Retinal pigment epithelial cell (primary cell): ENCODE data around the gene LAX1.
"Not testable (repeated sequence)": the region's sequence is repeated elsewhere in the genome, so short reads cannot be mapped to it uniquely, and the experiment has no call there.

ENCODE experiments used
- DNase-seq: peaks from one replicate; pipeline ENCODE4 v3.0.0-alpha.2; 2010; ENCODE audit warnings: low read depth
- H3K4me3 ChIP-seq: 2 replicates; pipeline ENCODE4 v1.5.1; 2011; ENCODE audit warnings: mild to moderate bottlenecking, low read length, control low read depth, moderate library complexity
- CTCF ChIP-seq: conservative IDR thresholded peaks from 2 replicates; pipeline ENCODE4 v1.5.1; 2011; ENCODE audit warnings: low read depth, low read length, control low read depth, inconsistent platforms

Gene LAX1

GRCh38 chr1:203789966-203790365 lies 25.0 kb downstream of the LAX1 start:
- no peak for TF ChIP-seq CTCF
- DNase-seq: no peak
- H3K4me3 ChIP-seq: no peak overlapping the region

DNA sequence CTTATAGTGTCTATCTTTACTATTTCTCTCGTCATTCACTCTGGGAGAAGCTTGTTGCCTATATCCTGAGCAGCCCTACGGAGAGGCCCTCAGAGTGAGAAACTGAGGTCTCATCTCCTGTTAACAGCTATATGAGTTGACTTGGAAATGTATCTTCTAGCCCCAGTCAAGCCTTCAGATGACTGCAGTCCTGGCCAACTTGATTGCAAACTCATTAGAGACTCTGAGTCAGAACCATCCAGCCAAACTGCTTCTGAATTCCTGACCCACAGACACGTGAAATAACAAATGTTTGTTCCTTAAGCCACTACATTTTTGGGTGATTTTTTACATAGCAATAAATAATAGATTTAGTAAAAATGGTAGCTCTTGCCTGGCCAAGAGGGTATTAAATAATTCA lies 26.5 kb downstream of the LAX1 start:
- DNase-seq: no peak
- TF ChIP-seq CTCF: no peak
- H3K4me3 ChIP-seq: no peak overlapping the region

DNA sequence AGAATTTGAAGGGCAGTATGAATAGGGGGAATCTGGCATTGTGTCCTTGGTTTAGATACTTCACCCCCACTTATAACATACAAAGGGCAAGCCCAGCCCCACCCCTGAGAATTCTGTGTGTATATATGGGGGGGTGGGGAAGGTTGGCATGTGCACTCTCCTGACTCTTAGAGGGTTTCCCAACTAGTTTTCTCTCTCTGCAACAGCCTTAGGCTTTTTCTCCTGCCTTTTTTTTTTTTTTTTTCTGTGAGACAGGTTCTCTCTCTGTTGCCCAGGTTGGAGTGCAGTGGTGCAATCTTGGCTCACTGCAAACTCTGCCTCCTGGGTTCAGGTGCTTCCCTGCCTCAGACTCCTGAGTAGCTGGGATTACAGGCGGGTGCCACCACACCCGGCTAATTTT lies 27.5 kb downstream of the LAX1 start:
- no peak overlapping the region for H3K4me3 ChIP-seq
- no peak for TF ChIP-seq CTCF

DNA sequence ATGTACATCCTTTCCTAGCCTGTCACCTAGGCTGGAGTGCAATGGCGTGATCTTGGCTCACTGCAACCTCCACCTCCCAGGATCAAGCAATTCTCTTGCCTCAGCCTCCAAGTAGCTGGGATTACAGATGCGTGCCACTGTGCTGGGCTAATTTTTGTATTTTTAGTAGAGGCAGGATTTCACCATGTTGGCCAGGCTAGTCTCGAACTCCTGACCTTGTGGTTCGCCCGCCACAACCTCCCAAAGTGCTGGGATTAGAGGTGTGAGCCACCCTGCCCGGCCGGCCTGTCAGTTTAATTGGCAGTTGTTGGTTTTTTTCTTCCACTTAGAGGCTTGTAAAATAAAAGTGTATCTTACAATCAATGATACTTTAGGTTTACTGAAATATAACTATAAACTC lies 28.6 kb downstream of the LAX1 start:
- not testable (repeated sequence) for H3K4me3 ChIP-seq, DNase-seq

More for the DNA sequence above, 27.5 kb downstream of the LAX1 start:
- DNase-seq: no peak

DNA sequence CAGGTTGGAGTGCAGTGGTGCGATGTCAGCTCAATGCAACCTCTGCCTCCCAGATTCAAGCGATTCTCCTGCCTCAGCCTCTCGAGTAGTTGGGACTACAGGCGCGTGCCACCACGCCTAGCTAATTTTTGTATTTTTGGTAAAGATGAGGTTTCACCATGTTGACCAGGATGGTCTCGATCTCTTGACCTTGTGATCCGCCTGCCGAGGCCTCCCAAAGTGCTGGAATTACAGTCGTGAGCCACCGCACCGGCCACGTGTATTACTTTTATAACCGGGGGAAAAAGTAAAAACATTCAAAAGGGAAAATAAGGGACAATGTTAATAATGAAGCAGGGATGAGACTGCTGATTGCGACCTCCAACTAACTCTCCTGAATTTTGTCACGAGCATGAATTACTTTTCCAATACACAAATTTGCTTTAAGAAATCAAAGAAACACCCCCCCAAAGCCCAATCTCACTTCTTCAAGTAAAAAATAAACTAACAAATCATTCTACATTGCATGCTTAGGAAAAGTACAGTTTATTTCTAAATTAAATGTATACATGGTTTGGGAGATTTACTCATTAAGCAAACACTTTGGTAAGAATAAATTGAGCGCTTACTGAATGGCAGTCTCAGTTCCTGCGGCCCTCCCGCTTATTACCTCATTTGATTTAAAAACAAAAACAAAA lies 29.9 kb downstream of the LAX1 start:
- TF ChIP-seq CTCF: no peak
- no peak for DNase-seq
- peak overlapping the region; percentile 94 for H3K4me3 ChIP-seq

DNA sequence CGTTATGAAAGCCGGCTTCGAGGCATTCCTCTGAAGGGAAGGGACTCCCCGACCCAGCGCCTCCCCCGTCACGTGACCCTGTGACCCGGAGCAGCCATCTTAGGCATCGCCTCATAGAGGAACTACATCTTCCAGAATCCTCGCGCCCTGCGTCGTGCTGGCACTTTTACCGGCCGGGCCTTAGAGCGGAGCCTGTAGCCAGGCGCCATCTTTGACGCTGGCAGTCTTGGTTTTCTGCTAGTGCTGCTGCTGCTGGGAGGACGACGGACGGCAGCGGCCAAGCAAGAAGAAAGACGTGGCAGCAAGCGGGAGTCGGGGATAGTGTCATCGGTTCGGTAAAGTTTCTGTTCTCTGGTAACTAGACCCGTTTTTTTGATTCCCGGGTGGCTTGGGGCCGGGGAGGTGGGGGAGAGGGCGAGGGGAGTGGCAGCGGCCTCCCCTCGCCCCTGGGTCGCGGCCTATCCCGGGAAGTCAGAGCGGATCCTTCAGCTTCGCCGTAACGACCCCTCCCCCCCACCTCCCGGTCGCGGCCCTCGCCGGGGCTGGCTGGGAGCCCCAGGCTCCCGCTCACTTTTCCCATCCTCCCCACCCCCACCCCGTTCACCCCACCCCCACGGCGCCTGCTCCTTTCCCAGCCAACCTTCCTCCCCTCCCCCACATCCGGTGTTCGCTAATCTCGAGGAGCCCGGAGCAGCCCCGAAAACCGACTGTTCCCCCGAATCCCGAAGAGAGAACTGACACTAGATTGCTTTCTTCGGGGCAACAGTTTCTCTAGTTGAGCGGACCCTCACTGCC lies 30.7 kb downstream of the LAX1 start, which contains the start of the genes ZBED6 and ZC3H11A:
Gene ZBED6, plus strand, starts transcription at position 183 of the 795 bp plus-strand sequence. CDS start 1,900 bp downstream, outside the sequence.
Gene ZC3H11A, plus strand, starts transcription at position 183 of the 795 bp plus-strand sequence. CDS start 21,448 bp downstream, outside the sequence.
- H3K4me3 ChIP-seq: peak within 1 kb of the TSS; percentile 94
- no peak for TF ChIP-seq CTCF
- peak; percentile 95 for DNase-seq

- DNase-seq: no peak
- no peak for TF ChIP-seq CTCF
- peak overlapping the region; percentile 94 for H3K4me3 ChIP-seq
Observed at GRCh38 chr1:203796236-203796605, 31.2 kb downstream of the LAX1 start.
